SIG-M5 treated with dmso at 0.1 percent for 504 hours (cell line): Measurements from ENCODE around the gene DNAJC12.
A peak's percentile ranks its signal among the peaks of the same experiment; 100 is the strongest.
"Not testable (repeated sequence)": the region's sequence is repeated elsewhere in the genome, so short reads cannot be mapped to it uniquely, and the experiment has no call there.

ENCODE experiments used
- DNase-seq: peaks from one replicate; lab custom pipeline; 2025; ENCODE audit not compliant: unreplicated experiment; lab: John Stamatoyannopoulos, UW

Gene DNAJC12

GRCh38 chr10:67793313-67793712 is 44.7 kb downstream of the DNAJC12 start:
- no peak for DNase-seq

DNA sequence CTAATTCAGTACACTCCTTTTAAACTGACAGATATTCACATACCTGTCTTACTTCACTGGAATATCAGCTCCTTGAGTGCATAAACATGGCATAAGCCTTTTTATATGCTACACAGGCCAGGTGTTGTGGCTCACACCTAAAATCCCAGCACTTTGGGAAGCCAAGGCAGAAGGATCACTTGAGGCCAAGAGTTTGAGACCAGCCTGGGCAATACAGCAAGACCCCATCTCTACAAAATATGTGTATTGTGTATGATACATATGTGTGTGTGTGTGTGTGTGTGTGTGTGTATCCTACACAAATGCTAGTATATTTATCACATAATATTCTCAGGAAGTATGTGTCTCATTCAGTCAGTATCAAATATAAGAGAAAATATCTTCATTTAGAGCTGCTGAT is 45.3 kb downstream of the DNAJC12 start:
- DNase-seq, result no peak

- peak; percentile 65 for DNase-seq
Measured at GRCh38 chr10:67790534-67791408, 47.2 kb downstream of the DNAJC12 start.

DNA sequence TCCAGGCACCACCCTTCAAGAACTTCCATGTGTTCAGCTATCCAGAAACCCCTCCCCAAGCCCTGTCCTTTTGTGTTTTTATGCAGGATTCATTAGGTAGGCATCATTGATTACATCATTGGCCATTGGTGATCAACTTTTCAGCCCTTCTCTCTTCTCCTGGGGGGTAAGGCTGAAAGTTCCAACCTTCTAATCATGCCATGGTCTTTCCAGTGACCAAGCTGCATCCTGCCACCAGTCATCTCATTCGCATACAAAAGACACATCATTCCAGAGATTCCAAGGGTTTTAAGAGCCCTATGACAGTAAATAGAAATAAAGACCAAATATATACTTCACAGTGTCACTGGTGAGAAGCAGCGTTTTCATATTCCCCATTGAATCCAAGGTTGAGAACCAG is 48.2 kb downstream of the DNAJC12 start:
- no peak for DNase-seq

- peak; percentile 74 for DNase-seq
Measured at GRCh38 chr10:67788028-67788886, 49.7 kb downstream of the DNAJC12 start.

- peak; percentile 16 for DNase-seq
Measured at GRCh38 chr10:67785098-67785497, 52.9 kb downstream of the DNAJC12 start.

GRCh38 chr10:67784474-67784873 is 53.5 kb downstream of the DNAJC12 start:
- DNase-seq, result no peak

GRCh38 chr10:67783606-67784294 is 54.2 kb downstream of the DNAJC12 start:
- DNase-seq, result peak; percentile 22

GRCh38 chr10:67782530-67782929 is 55.5 kb downstream of the DNAJC12 start:
- no peak for DNase-seq

DNA sequence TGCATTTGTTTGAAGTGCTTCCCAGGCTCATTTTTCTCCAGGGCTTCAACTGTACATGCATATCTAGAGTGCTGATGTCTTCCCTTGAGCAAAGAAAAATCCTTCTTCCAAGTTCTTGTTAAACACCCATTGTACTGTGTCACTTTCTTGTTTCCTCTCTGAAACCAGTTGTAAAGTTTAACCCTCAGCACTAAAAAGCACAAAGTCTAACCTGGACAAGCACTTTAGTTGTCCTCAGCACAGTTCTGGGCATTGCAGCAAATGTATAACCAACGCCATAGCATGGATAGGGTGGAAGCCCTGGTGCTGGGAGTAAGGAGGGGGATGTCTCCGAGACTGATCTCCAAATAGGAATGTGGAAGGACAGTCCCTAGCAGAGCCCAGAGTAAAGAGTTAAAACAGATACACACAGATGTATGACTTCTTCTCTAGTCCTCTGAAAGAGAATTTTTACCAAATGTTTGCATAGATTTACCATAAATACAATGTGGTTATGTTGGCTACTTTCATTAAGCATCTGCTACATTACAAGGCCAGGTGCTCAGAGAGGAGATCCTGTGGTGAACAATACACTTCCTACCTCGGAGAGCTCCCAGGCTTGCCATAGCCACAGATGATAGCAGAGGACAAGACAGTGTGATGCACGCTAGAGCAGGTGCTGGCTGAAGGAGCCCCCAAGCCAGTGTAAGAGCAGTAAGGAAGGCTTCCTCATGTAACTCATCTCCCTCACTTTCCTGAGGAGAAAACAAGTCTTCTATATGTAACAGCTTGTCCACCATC is 57.0 kb downstream of the DNAJC12 start:
- DNase-seq, result no peak

GRCh38 chr10:67780204-67780621 is 57.8 kb downstream of the DNAJC12 start:
- DNase-seq, result not testable (repeated sequence)

DNA sequence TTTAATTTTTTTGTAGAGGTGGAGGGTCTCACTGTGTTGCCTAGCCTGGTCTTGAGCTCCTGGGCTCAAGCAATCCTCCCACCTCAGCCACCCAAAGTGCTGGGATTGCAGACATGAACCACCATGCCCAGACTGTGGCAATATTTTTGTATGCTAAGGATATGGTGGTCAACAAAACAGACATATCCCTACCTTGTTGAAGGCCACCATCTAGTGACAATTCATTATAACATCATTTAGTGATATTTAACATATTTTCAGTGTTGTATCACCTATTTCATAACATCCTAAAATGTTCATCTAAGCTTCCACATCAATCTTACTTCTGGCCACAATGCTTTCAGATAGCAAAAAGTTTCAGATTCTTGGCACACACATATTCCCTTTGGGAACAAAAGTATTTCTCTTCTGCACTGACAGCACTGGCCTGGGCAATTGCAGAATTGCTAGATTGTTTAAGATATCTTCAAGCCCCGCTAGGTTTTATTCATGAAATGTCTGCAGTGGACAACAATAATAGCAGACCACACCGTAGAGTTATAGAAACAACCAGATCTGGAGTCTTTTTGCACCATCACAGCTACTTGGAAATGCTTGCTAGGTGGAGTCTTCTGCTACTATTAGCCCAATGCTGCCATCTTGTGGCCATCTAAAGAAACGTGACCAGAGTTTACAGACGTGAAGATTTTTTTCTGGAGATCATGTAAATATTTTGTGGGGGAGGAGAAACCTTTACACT is 58.4 kb downstream of the DNAJC12 start:
- peak; percentile 94 for DNase-seq

- no peak for DNase-seq
Measured at GRCh38 chr10:67776371-67776770, 61.6 kb downstream of the DNAJC12 start.

GRCh38 chr10:67775279-67775678 is 62.7 kb downstream of the DNAJC12 start:
- DNase-seq, result no peak

DNA sequence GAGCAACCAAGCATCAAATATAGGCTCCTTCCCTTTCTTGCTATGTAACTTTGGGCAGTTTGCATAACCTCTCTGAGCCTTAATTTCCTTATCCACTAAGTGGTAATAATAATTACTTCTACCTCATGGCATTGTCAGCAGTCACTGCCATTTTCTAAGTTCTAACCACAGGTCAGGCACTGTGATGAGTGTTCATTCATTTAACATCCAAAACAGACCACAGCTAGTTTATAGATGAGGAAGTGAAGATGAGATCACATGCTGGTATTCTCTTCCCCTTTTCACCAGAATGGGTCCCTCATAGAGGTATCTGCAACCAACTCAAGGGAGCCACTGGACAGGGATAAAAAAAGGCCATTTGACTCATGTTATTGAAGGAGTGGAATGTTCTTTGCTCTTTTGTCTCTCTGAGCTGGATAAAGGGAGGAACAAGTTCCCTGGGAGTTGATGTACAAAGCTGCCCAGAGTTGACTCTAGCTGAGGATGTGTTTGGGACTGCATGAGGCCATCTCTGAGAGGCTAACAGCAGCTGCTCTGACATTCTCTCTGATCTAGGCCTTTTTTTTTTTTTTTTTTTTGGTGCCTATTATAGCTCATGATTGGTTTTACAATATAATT is 65.0 kb downstream of the DNAJC12 start:
- peak; percentile 88 for DNase-seq

DNA sequence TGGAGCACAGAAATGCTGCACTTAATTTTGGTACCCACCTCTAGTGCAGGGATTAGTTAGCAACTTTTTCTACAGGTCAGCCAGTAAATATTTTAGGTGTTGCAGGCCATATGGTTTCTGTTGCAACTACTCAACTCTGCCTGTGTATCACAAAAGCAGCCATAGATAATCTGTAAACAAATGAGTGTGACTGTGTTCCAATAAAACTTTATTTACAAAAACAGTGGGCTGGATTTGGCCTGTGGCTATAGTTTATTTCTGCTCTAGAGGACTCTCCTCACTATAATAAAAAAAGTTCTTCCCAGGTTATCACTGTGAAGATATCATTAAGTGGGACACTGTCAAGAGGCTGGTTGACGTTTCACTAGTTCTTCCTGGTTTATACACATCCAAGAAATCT is 65.8 kb downstream of the DNAJC12 start:
- no peak for DNase-seq

GRCh38 chr10:67771200-67771599 is 66.8 kb downstream of the DNAJC12 start:
- no peak for DNase-seq

GRCh38 chr10:67770537-67770936 is 67.5 kb downstream of the DNAJC12 start:
- peak; percentile 71 for DNase-seq

DNA sequence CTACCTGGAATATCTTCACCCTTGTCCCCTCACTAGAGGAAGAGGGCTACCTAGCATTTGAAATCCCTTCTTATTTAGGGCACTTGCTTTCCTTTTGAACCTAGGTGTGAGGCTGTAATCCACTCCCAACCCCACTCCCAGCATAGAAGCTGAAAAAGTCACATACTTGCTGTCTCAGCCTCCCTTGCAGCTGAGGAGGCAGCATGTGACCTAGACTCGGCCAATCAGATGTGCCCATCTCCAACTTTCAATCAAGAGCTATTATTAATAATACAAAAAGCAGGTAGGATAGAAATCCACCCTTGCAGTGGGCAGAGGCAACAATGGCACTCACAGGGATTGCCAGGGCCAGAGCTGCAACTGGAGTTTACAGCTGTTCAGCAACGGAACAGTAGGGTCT is 70.7 kb downstream of the DNAJC12 start:
- no peak for DNase-seq
